HT1080 (cell line): Measurements from ENCODE around the gene VCAN. TPM values are rescaled to one million over a fixed set of nuclear protein-coding genes. Genes with fewer than 3 reads are reported as not detected.

ENCODE experiments used
- total RNA-seq: library from RNA; depleted of rRNA; stranded (reverse); fragments of >200 nt; shearing (Covaris generic); gene quantifications from 2 replicates; pipeline ENCODE4 v1.2.3, GENCODE V29; 2014; rRNA removed

The VCAN gene
- total RNA-seq, 1 experiment from 2014 or later: 7.5 TPM

Other genes starting within 250 kb of the VCAN start
- gene HAPLN1, start 249.1 kb downstream of the VCAN start, total RNA-seq: not detected in 2 replicates